ENCODE measurements around the gene DSCAM. TPM values are rescaled to one million over a fixed set of nuclear protein-coding genes. Genes with fewer than 3 reads are reported as not detected.

Gene DSCAM
- total RNA-seq, 4 donors from 2014 or later = 0.03 TPM; not detected in 3

- ATAC-seq = no peak
- no peaks in the 10 kb centered on the region for H3K9me3 ChIP-seq
- no peaks in the 10 kb centered on the region for H3K27me3 ChIP-seq
- DNase-seq = no peak
- H3K27ac ChIP-seq = no peak overlapping the region
- TF ChIP-seq CTCF (IDR thresholded peaks at IDR 0.05 in 4 of 5, conservative IDR thresholded peaks at IDR 0.05 in 1 of 5) = no peak
- no peak for TF ChIP-seq POLR2A (IDR thresholded peaks at IDR 0.05)
- no peaks in the 10 kb centered on the region for H3K4me1 ChIP-seq
- intact Hi-C loops (cut with DNase I; ENCODE audit: low total_unique reads) (no loop called here), in situ Hi-C loops (cut with MboI; ENCODE audit: low sequenced_read_pairs in 4 of 4) (no loop called here)
- H3K4me3 ChIP-seq = no peak overlapping the region
- H3K36me3 ChIP-seq = no peaks in the 10 kb centered on the region
Observed at GRCh38 chr21:40016667-40017066, 830.3 kb downstream of the DSCAM start.

- ATAC-seq (no peak), DNase-seq (no peak)
- no peaks in the 10 kb centered on the region for H3K27me3 ChIP-seq
- in situ Hi-C loops (cut with MboI; ENCODE audit: low sequenced_read_pairs in 4 of 4) (no loop called here), intact Hi-C loops (cut with DNase I; ENCODE audit: low total_unique reads) (no loop called here)
- H3K9me3 ChIP-seq = no peaks in the 10 kb centered on the region
- no peak overlapping the region for H3K4me3 ChIP-seq
- no peak for TF ChIP-seq CTCF (IDR thresholded peaks at IDR 0.05 in 4 of 5, conservative IDR thresholded peaks at IDR 0.05 in 1 of 5)
- TF ChIP-seq POLR2A (IDR thresholded peaks at IDR 0.05) = no peak
- no peak overlapping the region for H3K27ac ChIP-seq
- H3K4me1 ChIP-seq = no peaks in the 10 kb centered on the region
- no peaks in the 10 kb centered on the region for H3K36me3 ChIP-seq
Observed at GRCh38 chr21:40016234-40016633, 830.7 kb downstream of the DSCAM start.

- DNase-seq (no peak), ATAC-seq (no peak)
- Histone ChIP-seq H3K4me3 (no peak overlapping the region), H3K36me3 (no peaks in the 10 kb centered on the region), H3K4me1 (no peaks in the 10 kb centered on the region), H3K9me3 (no peaks in the 10 kb centered on the region), H3K27me3 (no peaks in the 10 kb centered on the region), H3K27ac (no peak overlapping the region)
- intact Hi-C loops (cut with DNase I; ENCODE audit: low total_unique reads) = no loop called here
- no peak for TF ChIP-seq CTCF (IDR thresholded peaks at IDR 0.05 in 4 of 5, conservative IDR thresholded peaks at IDR 0.05 in 1 of 5)
- no peak for TF ChIP-seq POLR2A (IDR thresholded peaks at IDR 0.05)
- in situ Hi-C loops (cut with MboI; ENCODE audit: low sequenced_read_pairs in 4 of 4) = no loop called here
Observed at GRCh38 chr21:40015818-40016217, 831.1 kb downstream of the DSCAM start.

GRCh38 chr21:40014394-40014793 lies 832.6 kb downstream of the DSCAM start:
- TF ChIP-seq CTCF (IDR thresholded peaks at IDR 0.05 in 4 of 5, conservative IDR thresholded peaks at IDR 0.05 in 1 of 5) (no peak), POLR2A (IDR thresholded peaks at IDR 0.05) (no peak)
- Histone ChIP-seq H3K9me3 (no peaks in the 10 kb centered on the region), H3K4me1 (no peaks in the 10 kb centered on the region), H3K27ac (no peak overlapping the region), H3K4me3 (no peak overlapping the region), H3K36me3 (no peaks in the 10 kb centered on the region), H3K27me3 (no peaks in the 10 kb centered on the region)
- in situ Hi-C loops (cut with MboI; ENCODE audit: low sequenced_read_pairs in 4 of 4) (no loop called here), intact Hi-C loops (cut with DNase I; ENCODE audit: low total_unique reads) (no loop called here)
- DNase-seq (no peak), ATAC-seq (no peak)

DNA sequence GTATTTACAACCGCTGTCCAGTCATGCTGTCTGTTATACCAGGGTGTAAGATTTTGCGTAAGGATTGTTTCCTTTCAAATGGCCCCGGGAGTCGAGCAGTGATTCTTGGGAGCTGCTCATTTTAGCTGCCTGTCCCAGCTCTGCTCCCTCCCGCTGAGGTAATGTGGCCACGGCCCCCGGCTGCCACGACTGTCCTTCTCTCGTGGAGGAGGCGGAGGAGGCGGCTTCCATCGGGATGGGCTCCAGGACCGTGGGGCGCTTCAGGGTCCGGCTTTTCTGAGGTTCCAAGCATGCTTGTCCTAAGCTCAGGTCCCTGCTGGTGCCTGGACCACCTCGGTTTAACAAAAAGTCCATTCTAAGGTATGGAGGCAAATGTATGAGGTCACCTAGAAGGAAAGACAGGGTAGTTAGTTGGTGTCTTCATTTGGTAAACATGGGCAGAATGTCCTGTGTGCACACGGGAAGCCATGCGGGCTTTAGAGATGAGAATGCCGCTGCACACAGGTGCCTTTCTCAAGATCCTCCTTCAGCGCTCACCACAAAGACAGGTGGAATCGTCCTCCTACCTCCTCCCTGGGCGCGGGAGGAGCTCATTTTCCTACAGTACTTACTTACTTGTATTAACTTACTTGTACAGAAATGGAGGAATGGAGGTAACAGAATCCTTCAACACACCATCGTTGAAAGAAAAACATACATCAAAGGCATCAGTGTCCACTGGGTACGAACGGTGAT lies 833.8 kb downstream of the DSCAM start:
- no peak overlapping the region for H3K4me3 ChIP-seq
- DNase-seq (no peak), ATAC-seq (no peak)
- in situ Hi-C loops (cut with MboI; ENCODE audit: low sequenced_read_pairs in 4 of 4) (no loop called here), intact Hi-C loops (cut with DNase I; ENCODE audit: low total_unique reads) (no loop called here)
- TF ChIP-seq CTCF (IDR thresholded peaks at IDR 0.05 in 4 of 5, conservative IDR thresholded peaks at IDR 0.05 in 1 of 5) = no peak
- no peak for TF ChIP-seq POLR2A (IDR thresholded peaks at IDR 0.05)
- H3K36me3 ChIP-seq = no peaks in the 10 kb centered on the region
- H3K27ac ChIP-seq = no peak overlapping the region
- H3K9me3 ChIP-seq = no peaks in the 10 kb centered on the region
- H3K27me3 ChIP-seq = no peaks in the 10 kb centered on the region
- no peaks in the 10 kb centered on the region for H3K4me1 ChIP-seq
